Non-pigmented ciliary epithelial cell (primary cell): Measurements from ENCODE around the gene EIF4G1.

Experiments used
- DNase-seq: peaks from one replicate; pipeline ENCODE4 v3.0.0-alpha.2; 2010; ENCODE audit warnings: low read depth

Gene EIF4G1

GRCh38 chr3:184352149-184352785 lies 37.9 kb downstream of the EIF4G1 start:
- no peak for DNase-seq

GRCh38 chr3:184352897-184353545 lies 38.6 kb downstream of the EIF4G1 start:
- DNase-seq: no peak

DNA sequence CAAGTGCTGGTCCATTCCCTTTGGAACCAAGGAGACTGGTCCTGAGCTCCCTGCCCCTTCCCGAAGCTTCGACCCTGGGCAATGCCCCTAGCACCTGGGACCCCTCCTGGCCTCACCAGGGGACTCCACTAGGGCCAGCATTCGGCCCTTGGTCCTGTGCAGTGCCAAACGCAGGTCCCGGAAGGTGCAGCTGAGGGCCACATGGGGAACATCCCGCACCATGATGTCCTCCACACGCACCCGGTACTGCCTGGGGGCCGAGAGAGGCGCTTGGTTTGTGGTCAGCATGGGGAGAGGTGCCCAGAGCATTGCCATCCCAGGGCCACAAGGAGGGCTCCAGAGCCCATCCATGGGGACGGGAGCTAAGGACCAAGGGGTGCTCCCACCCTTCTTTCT lies 39.1 kb downstream of the EIF4G1 start:
- no peak for DNase-seq

- DNase-seq: no peak
Measured at GRCh38 chr3:184354121-184354728, 39.8 kb downstream of the EIF4G1 start.

GRCh38 chr3:184354754-184355153 lies 40.3 kb downstream of the EIF4G1 start:
- DNase-seq: no peak

DNA sequence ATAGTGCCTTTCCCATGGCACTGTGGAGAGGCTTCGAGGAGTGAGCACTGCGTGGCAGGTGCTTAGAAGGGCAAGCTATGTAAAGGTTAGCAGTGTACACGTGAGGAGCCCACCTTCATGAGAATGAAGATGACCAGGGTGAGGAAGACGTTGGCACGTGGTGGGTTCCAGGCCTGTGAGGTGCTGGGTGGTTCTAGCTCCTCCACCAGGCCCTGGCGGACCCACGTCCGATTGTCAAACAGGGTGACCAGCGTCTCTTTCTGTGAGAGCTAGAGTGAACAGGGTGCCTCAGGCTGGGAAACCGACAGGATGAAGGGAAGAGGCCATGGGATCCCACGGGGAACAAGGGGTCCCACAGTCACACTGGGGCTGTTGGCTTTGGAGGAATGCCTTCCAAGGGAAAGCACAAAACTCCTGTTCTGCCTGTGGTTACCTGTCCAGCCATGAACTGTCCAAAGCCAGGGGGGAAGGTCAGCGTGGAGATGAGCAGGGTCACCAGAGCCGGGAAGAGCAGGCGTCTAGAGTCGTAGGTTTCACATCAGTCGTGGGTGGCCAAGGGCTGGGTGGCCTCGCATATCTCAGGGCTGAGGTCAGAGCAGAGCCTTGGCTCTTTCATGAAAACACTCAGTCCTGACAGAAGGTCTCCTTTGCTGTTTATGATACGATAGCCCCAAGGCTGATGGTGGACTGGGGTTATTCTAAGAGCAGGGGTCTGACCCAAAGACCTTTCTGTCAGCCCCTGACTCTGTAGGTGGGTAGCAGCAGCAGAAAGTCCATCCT lies 41.0 kb downstream of the EIF4G1 start:
- no peak for DNase-seq

- no peak for DNase-seq
Measured at GRCh38 chr3:184357248-184358123, 43.1 kb downstream of the EIF4G1 start.

- DNase-seq: no peak
Measured at GRCh38 chr3:184358124-184358767, 43.8 kb downstream of the EIF4G1 start.

DNA sequence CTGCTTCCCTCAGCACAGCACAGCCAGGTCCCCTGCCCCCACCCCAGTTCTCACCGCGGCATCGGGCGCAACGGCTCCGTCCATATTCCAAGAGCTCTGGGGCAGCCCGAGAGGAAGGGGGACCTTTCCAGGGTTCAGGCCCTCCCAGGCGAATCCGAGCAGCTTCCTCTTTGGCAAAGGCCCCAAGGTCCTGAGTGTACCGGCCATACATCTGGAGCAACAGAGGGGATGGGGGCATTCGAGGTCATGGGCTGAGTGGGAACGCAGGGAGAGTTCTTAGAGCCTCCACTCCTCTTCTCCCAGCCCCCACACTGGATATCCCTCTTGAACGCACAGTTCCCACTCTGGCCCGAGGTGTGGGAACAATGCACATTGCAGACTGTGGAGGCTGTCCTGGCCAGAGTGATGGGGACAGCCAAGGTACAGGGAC lies 44.5 kb downstream of the EIF4G1 start:
- DNase-seq: no peak

DNA sequence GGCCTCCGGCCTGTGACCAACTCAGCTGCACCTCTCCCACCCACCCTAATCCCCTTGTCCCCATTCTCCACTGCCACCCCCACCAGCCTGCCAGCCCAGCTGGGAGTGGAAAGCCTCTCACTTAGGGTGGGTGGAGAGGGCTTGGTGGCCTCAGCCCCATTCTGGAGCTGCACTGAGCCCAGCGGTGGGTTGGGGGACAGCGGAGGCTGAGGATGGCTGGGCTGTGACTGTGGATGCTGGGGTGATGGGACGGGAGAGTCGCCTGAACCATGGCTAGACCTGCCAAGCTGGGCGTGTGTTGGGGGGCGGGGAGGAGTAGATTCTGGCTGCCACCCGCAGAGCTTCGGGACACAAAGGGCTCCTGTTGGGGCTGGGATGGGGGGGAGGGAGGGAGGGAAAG lies 45.2 kb downstream of the EIF4G1 start:
- DNase-seq: no peak

GRCh38 chr3:184360070-184360928 lies 45.9 kb downstream of the EIF4G1 start:
- DNase-seq: no peak

GRCh38 chr3:184360929-184361531 lies 46.6 kb downstream of the EIF4G1 start:
- no peak for DNase-seq

- no peak for DNase-seq
Measured at GRCh38 chr3:184361532-184361931, 47.1 kb downstream of the EIF4G1 start, which contains the start of the genes CLCN2 and POLR2H. Gene CLCN2 (minus strand): TSS chr3:184361605. CDS start chr3:184361479, 126 bp downstream. Gene POLR2H (plus strand): TSS chr3:184361710. CDS start chr3:184363493, 1,783 bp downstream.

GRCh38 chr3:184361932-184362667 lies 47.7 kb downstream of the EIF4G1 start:
- DNase-seq: no peak

DNA sequence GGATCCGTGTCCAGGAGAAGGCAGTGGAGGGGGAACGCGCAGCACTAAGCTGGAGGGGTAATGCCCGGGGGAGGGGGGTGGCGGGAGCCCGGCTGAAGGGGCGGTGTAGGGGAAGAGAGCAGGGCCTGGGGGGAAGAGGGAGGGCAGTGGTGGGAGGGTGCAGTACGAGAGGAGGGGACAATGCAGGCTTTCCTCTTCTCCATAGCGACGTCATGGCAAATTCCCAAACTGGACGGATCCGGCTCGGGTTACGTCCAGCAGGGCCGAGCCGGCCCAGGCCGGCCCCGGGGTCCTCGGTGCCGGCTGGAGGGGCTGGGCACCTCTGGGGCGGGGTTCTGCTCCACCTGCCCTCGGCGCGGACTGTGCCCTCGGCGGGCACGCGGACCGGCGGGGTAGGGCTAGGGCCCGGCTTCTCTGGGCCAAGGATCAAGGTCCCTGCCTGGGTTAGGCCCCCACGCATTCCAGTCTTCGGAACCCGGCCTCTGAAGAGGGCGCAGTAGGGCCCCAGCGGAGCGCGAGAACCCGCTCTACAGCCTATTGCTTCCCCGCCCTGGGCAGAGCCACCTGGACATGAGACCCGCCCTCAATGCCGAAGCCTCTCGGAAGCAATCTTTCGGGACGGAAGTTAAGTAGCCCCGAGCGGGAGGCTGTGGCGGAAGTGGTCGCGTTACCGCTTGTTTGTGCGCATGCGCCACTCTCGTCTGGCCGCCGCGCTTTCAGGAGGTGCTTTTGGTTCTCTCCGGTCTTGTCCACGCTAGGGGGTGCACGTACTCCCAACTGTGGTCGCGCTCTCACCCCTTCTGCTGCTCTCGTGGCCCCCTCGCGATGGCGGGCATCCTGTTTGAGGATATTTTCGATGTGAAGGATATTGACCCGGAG lies 48.5 kb downstream of the EIF4G1 start:
- DNase-seq: peak; percentile 85

GRCh38 chr3:184366619-184367289 lies 52.3 kb downstream of the EIF4G1 start:
- no peak for DNase-seq

DNA sequence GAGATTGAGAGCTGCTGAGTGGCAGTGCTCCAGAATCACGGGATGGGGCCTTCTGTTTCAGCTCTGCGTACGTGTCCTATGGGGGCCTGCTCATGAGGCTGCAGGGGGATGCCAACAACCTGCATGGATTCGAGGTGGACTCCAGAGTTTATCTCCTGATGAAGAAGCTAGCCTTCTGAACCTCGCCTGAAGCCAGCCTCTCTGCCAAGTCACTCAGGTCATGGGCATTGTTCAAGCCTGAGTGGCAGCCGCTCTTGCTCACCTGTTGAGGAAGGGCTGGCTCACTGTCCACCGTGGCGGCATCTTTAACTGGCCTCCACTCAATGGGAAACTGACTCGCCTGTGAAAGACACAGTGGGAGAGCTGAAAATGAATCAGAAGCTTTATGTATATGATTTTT lies 53.7 kb downstream of the EIF4G1 start:
- no peak for DNase-seq
